ENCODE measurements around the gene POT1. TPM values are rescaled to one million over a fixed set of nuclear protein-coding genes. Genes with fewer than 3 reads are reported as not detected.

Gene POT1
- total and polyA plus RNA-seq, 2 experiments from 2014 or later, result 12.0 to 40.4 TPM

GRCh38 chr7:124810605-124811004, 119.0 kb downstream of the POT1 start:
- Histone ChIP-seq H3K27ac (ENCODE audit: low read depth) (peak overlapping the region; percentile 13), H3K4me3 (no peak overlapping the region), H2AFZ (no peak overlapping the region), H3K4me1 (ENCODE audit: insufficient read depth) (peaks cover 55% of the 10 kb centered on the region), H3K27me3 (ENCODE audit: insufficient read depth) (no peaks in the 10 kb centered on the region), H3F3A (replicated peaks; ENCODE audit: low read depth) (no peaks in the 10 kb centered on the region), H3K4me2 (peak overlapping the region; percentile 8; the same call in 1 of the 2 replicates), H4K20me1 (replicated peaks; ENCODE audit: insufficient read depth) (no peaks in the 10 kb centered on the region), H3K36me3 (ENCODE audit: insufficient read depth) (no peaks in the 10 kb centered on the region), H3K79me2 (replicated peaks; ENCODE audit: insufficient read depth) (no peaks in the 10 kb centered on the region), H3K9me2 (ENCODE audit: insufficient read depth) (no peaks in the 10 kb centered on the region)
- Mint-ChIP-seq H3K4me1 (peaks cover 49% of the 10 kb centered on the region), H3K27me3 (ENCODE audit: insufficient read depth, low read depth, poor library complexity) (no peaks in the 10 kb centered on the region), H3K36me3 (ENCODE audit: low read depth) (no peaks in the 10 kb centered on the region), H3K27ac (peak overlapping the region; percentile 36), H3K4me3 (no peak overlapping the region), H3K9me3 (no peaks in the 10 kb centered on the region)
- peak; percentile 82 for ATAC-seq
- DNase-seq (ENCODE audit: low spot score), result peak; percentile 60
- no peak for TF ChIP-seq POLR2AphosphoS5 (IDR thresholded peaks at IDR 0.05; ENCODE audit: low read depth)
- peak; percentile 31; the same call in 1 of the 2 replicates for TF ChIP-seq ZNF114 (CRISPR knock-in tag; IDR thresholded peaks at IDR 0.05)

- no peaks in the 10 kb centered on the region for H3K9me3 Mint-ChIP-seq
- H3K27me3 ChIP-seq (ENCODE audit: insufficient read depth), result no peaks in the 10 kb centered on the region
- peaks cover 48% of the 10 kb centered on the region for H3K4me1 Mint-ChIP-seq
- H3F3A ChIP-seq (replicated peaks; ENCODE audit: low read depth), result no peaks in the 10 kb centered on the region
- no peaks in the 10 kb centered on the region for H4K20me1 ChIP-seq (replicated peaks; ENCODE audit: insufficient read depth)
- no peaks in the 10 kb centered on the region for H3K79me2 ChIP-seq (replicated peaks; ENCODE audit: insufficient read depth)
- ATAC-seq, result no peak
- no peak overlapping the region for H2AFZ ChIP-seq
- H3K27ac Mint-ChIP-seq, result no peak overlapping the region
- no peak for DNase-seq (ENCODE audit: low spot score)
- no peak for TF ChIP-seq ETS1 (IDR thresholded peaks at IDR 0.05)
- H3K4me3 ChIP-seq, result no peak overlapping the region
- no peaks in the 10 kb centered on the region for H3K36me3 Mint-ChIP-seq (ENCODE audit: low read depth)
- peaks cover 52% of the 10 kb centered on the region for H3K4me1 ChIP-seq (ENCODE audit: insufficient read depth)
- no peaks in the 10 kb centered on the region for H3K27me3 Mint-ChIP-seq (ENCODE audit: insufficient read depth, low read depth, poor library complexity)
- no peak overlapping the region for H3K4me2 ChIP-seq
- H3K36me3 ChIP-seq (ENCODE audit: insufficient read depth), result no peaks in the 10 kb centered on the region
- no peak overlapping the region for H3K4me3 Mint-ChIP-seq
- H3K27ac ChIP-seq (ENCODE audit: low read depth), result no peak overlapping the region
- H3K9me2 ChIP-seq (ENCODE audit: insufficient read depth), result no peaks in the 10 kb centered on the region
These were observed 121.4 kb downstream of the POT1 start for GRCh38 chr7:124808206-124808605.

GRCh38 chr7:124801330-124801895, 128.2 kb downstream of the POT1 start:
- no peaks in the 10 kb centered on the region for H3K36me3 ChIP-seq (ENCODE audit: insufficient read depth)
- no peak overlapping the region for H3K27ac ChIP-seq (ENCODE audit: low read depth)
- H3K4me1 ChIP-seq (ENCODE audit: insufficient read depth), result peaks cover 18% of the 10 kb centered on the region
- no peak overlapping the region for H2AFZ ChIP-seq
- no peak overlapping the region for H3K27ac Mint-ChIP-seq
- H3K27me3 ChIP-seq (ENCODE audit: insufficient read depth), result no peaks in the 10 kb centered on the region
- H3K4me2 ChIP-seq, result no peak overlapping the region
- no peaks in the 10 kb centered on the region for H4K20me1 ChIP-seq (replicated peaks; ENCODE audit: insufficient read depth)
- peaks cover 13% of the 10 kb centered on the region for H3K4me1 Mint-ChIP-seq
- ATAC-seq, result no peak
- no peaks in the 10 kb centered on the region for H3K9me3 Mint-ChIP-seq
- no peaks in the 10 kb centered on the region for H3F3A ChIP-seq (replicated peaks; ENCODE audit: low read depth)
- no peaks in the 10 kb centered on the region for H3K9me2 ChIP-seq (ENCODE audit: insufficient read depth)
- H3K4me3 Mint-ChIP-seq, result no peak overlapping the region
- H3K36me3 Mint-ChIP-seq (ENCODE audit: low read depth), result no peaks in the 10 kb centered on the region
- no peaks in the 10 kb centered on the region for H3K27me3 Mint-ChIP-seq (ENCODE audit: insufficient read depth, low read depth, poor library complexity)
- no peaks in the 10 kb centered on the region for H3K79me2 ChIP-seq (replicated peaks; ENCODE audit: insufficient read depth)
- no peak overlapping the region for H3K4me3 ChIP-seq
- no peak for DNase-seq (ENCODE audit: low spot score)
- TF ChIP-seq EZH2 (IDR thresholded peaks at IDR 0.05; ENCODE audit: low read depth, unreplicated experiment), result no peak
- TF ChIP-seq POLR2AphosphoS5 (IDR thresholded peaks at IDR 0.05; ENCODE audit: low read depth), result no peak
- TF ChIP-seq ZNF462 (CRISPR knock-in tag; IDR thresholded peaks at IDR 0.05), result no peak
- no peak for TF ChIP-seq ZNF114 (CRISPR knock-in tag; IDR thresholded peaks at IDR 0.05)
- TF ChIP-seq CTCF (conservative IDR thresholded peaks at IDR 0.05; ENCODE audit: low read depth in 2 of 2), result no peak
- no peak for TF ChIP-seq EZH2phosphoT487 (IDR thresholded peaks at IDR 0.05; ENCODE audit: unreplicated experiment)

All from GM23338 (cell line).